NCI-H774 (cell line): ENCODE results near the gene SLC35B2.

Experiments
- DNase-seq: peaks from one replicate; lab custom pipeline; 2025; lab: John Stamatoyannopoulos, UW

The SLC35B2 gene

GRCh38 chr6:44286285-44286565 is 28.9 kb upstream of the SLC35B2 start:
- DNase-seq, result no peak

GRCh38 chr6:44285552-44286284 is 28.4 kb upstream of the SLC35B2 start:
- no peak for DNase-seq

DNA sequence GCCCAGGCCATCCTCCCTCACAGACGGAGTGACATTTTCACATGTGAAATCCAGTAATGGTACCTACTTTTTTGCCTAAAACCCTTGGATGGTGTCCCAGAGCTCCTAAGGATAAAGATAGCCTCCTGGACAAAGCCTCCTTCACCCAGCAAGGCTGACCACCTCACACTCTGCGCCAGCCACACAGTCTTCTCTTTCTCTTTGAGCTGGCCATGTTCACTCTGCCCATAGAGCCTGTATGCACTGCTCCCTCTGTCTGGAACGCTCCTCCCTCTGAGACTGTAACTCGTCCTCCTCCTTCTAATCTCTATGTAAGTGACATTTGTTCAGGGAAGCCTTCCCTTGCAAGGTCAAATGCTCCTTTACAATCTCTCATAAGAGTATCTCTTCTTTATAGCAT is 27.5 kb upstream of the SLC35B2 start:
- no peak for DNase-seq

- no peak for DNase-seq
Observed at GRCh38 chr6:44284121-44284520, 26.8 kb upstream of the SLC35B2 start.

DNA sequence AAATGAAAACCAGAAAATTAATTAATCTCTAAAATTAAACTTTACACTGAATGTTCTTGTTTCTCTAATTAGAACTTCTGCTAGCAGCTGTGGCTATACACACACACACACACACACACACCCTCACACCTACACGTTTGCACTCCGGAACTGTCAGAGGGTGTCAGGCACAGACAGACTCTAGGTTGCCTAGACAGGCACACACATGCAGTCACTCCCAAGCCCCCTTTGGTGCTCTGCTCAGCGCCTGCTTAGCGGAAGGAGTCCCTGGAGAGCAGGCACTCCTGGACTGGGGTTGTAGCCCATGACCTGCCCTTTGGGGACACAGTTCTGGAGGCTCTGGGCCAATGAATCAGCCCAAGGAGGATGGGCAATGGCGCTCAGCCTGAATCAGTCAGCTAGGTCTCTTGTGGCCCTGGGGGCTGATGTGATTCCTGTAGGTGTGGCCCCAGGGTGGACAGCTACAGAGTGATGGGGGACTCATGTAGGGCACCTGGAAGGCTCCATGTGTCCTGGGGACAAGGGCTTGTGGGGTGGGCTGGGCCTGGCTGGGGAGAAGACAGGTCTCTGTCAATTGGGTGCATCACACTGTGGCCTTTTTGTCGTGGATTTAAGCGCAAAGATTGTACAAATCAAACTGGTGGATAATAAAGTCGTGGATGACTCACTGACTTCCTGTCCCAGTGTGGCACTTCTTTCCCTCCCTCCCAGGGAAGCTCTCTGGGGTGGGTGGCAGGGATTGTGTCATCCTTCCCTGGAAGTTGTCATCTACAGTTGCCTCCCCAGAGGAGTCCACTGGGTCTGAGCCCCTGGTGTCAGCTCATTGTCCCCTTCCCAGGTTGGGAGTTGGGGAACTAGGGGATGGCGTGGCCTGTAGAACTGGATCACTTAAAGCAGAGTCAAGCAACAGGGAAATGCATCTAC is 21.7 kb upstream of the SLC35B2 start:
- DNase-seq, result no peak

DNA sequence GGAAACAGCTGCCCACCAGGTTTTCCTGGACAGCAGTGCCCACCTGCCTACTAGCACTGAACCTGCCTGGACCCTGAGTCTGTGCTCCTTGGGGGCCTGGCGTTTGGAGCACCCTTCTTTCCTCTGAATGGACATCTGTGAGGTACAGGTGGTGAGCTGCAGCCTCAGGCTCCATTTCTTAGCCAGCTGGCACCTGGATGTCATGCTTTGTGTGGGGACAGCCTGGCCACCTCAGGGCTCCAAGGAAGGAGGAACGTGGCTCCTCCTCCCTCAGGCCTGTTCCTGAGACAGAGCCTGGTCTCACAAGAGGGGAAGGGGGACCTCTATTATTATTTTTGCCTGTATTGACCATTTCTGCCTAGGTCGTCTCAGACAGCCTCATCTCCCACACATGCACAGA is 21.0 kb upstream of the SLC35B2 start:
- DNase-seq, result no peak

DNA sequence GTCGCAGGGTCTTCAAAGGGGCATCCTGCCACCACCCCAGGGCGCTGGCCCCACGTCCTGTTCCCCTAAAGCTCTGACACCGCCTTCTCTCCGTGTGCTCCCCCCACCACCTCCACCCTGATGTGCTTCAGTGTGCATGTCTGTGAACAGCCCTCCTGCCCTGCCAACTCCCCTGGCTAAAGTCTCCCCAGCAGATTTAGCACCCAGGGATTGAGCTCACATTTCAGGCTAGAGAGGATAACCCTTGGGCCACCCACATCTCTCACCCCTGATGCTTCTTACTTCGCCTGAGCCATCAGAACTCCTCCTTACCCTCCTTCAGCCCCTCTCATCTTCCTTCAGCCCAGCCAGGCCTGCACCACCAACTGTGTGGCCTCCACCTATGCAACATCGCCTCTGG is 20.4 kb upstream of the SLC35B2 start:
- DNase-seq, result no peak

DNA sequence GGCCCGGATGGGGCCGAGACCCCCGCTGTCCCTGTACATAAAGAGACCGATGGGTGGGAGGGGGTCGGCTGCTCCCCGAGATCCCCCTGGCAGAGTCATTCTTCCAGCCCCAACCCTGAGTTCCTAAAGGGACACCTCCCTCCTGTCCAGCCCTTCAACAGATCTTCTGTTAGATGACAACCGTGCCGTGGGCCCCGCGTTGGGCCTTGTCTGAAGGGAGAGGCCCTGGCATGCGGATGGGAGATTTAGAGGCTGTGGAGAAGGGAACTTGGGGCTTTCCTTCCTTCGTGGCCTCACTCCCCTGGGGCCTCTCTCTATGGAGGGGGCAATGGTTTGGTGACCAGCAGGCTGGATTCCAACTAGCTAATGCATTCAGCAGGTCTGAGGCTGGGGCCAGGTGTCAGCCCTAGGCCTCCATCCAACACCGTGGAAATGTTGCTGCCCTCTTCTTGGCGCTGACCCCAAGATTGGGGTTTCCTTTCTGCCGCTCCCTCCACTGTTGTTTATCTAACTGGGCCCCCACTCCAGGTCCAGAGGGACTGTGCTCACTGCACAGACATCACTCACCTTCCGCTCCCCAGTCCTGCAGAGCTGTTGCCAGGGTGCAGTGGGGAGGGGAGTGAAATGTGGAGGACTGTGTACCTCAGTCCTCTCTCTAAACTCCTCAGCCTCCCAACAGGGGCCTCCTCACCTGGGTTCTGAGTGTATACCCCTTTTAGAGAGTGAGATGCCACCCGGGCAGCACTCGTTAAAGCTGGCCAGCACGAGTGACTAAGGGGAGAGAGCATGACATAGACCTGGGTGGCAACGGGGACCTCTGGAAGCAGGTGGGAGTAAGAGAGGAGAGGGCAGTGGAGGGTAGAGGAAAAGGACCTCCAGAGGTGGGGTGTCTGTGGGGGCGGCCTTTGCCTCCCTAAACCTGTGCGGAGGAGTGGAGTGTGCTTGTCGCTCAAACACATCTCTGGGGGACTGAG is 19.6 kb upstream of the SLC35B2 start:
- DNase-seq, result no peak

DNA sequence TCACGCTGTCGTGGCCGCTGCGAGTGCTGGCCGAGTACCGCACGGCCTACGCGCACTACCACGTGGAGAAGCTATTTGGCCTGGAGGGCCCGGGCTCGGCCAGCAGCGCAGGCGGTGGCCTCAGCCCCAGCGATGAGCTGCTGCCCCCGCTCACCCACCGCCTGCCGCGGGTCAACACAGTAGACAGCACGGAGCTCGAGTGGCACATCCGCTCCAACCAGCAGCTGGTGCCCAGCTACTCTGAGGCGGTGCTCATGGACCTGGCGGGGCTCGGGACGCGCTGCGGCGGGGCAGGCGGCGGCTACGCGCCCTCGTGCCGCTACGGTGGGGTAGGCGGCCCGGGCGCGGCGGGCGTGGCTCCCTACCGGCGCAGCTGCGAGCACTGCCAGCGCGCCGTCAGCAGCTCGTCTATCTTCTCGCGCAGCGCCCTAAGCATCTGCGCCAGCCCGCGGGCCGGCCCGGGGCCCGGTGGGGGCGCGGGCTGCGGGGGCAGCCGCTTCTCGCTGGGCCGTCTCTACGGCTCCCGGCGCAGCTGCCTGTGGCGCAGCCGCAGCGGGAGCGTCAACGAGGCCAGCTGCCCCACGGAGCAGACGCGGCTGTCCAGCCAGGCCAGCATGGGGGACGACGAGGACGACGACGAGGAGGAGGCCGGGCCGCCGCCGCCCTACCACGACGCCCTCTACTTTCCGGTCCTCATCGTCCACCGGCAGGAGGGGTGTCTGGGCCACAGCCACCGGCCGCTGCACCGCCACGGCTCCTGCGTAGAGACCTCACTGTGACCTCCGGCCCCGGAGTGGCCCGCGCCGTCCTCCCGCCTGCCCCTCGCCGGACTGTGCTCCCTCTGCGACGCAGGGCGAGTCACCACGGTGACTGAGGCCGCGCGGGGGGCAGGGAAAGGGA is 18.7 kb upstream of the SLC35B2 start:
- peak; percentile 16 for DNase-seq

DNA sequence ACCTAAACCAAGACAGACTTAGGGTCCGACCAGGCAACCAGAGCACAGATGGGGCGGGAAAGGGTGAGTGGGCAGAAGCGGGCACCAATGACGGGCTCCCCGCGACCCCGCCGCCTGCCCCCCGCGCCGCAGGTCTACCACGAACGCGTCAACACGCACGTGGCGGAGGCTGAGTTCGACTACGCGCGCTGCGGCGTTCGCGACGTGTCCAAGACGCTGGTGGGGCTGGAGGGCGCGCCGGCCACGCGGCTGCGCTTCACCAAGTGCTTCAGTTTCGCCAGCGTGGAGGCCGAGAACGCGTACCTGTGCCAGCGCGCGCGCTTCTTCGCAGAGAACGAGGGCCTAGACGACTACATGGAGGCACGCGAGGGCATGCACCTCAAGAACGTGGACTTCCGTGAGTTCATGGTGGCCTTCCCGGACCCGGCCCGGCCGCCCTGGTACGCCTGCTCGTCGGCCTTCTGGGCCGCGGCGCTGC is 18.0 kb upstream of the SLC35B2 start:
- DNase-seq, result no peak

GRCh38 chr6:44273617-44274016 is 16.3 kb upstream of the SLC35B2 start:
- DNase-seq, result no peak

GRCh38 chr6:44272999-44273566 is 15.8 kb upstream of the SLC35B2 start:
- no peak for DNase-seq

- DNase-seq, result no peak
Observed at GRCh38 chr6:44272529-44272928, 15.2 kb upstream of the SLC35B2 start.

- no peak for DNase-seq
Observed at GRCh38 chr6:44271914-44272313, 14.6 kb upstream of the SLC35B2 start.

DNA sequence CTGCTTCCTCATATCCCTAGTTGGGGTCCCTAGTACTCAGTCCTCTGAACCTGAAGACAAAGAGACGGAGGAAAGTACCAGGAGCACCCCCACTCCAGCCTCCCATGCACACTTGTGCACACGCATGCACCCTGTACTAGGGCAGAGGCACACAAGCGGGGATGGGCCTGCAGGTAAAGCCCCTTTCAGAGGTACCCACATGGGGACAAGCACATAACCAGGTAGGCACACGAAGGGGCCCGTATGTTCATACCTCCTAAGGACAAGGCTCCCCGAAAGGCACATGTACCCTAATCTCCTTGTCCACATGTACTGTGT is 14.0 kb upstream of the SLC35B2 start:
- no peak for DNase-seq

GRCh38 chr6:44270526-44271405 is 13.4 kb upstream of the SLC35B2 start:
- DNase-seq, result no peak

DNA sequence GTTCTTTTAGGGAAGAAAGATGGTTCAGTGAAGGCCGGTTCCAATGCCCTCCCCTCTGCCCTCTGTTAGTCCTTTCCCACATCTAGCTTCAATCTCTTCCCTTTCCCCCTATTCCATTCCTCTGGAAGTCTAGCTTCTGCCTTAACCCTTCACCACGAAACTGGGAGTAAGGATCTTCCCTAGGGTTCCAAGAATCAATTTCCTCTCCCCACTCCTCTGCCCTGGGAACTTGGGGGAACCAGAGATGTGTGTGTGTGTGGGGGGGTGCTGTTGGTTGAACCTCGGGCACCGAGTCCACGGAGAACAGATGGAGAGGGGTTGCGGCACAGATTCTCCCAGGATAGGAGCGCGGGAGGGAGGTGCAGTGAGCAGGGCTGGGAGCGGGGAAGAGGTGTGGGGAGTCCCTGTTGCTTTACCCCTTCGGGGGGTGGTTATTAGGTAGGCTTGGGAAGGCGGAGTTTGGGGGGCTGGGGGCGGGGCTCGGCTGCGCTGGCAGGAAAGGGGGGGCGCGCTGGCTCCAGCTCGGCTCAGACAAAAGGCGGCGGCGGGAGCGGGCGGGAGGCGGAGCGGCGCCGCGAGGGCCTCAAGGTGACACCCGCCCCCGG is 12.7 kb upstream of the SLC35B2 start, which contains the start of gene TMEM151B:
TSS of gene TMEM151B (plus strand) at position 530 of the 605 bp plus-strand sequence. CDS start 293 bp downstream, outside the sequence.
- no peak for DNase-seq

GRCh38 chr6:44269178-44269920 is 12.0 kb upstream of the SLC35B2 start:
- no peak for DNase-seq
